HL-60 (cell line): ENCODE results near the gene AP3S2. TPM values are rescaled to one million over a fixed set of nuclear protein-coding genes. Genes with fewer than 3 reads are reported as not detected.

ENCODE experiments used
- DNase-seq, 2 experiments: peaks; one replicate each; pipeline ENCODE4 v3.0.0-alpha.2; 2010 to 2020; ENCODE audit warnings: low read depth in 1 of 2, low spot score in 1 of 2
- H3K27ac ChIP-seq: fragments of 250-450 bp; sonication (Bioruptor Pico); replicated peaks from 2 replicates; pipeline ENCODE4 v1.5.1; 2020; ENCODE audit warnings: mild to moderate bottlenecking, moderate library complexity
- H3K27me3 ChIP-seq: fragments of 250-450 bp; sonication (Bioruptor Pico); 2 replicates; pipeline ENCODE4 v1.5.1; 2021; ENCODE audit warnings: mild to moderate bottlenecking, moderate library complexity; ENCODE audit not compliant: insufficient read depth, poor library complexity, severe bottlenecking
- H3K4me3 ChIP-seq: replicated peaks from 2 replicates; pipeline ENCODE4 v1.5.1; 2011; ENCODE audit warnings: mild to moderate bottlenecking, control low read depth, low read length; ENCODE audit not compliant: insufficient read depth
- CTCF ChIP-seq: IDR thresholded peaks from one replicate; pipeline ENCODE4 v1.5.1; 2011; ENCODE audit warnings: low read length, control low read depth, inconsistent platforms; ENCODE audit not compliant: insufficient read depth
- GABPA ChIP-seq: IDR thresholded peaks from 2 replicates; pipeline ENCODE4 v1.6.1; 2012; ENCODE audit warnings: low read depth
- POLR2AphosphoS5 ChIP-seq: IDR thresholded peaks from 2 replicates; pipeline ENCODE4 v1.6.1; 2012; ENCODE audit warnings: low read depth
- REST ChIP-seq: IDR thresholded peaks from 2 replicates; pipeline ENCODE4 v1.6.1; 2012; ENCODE audit warnings: low read depth; ENCODE audit not compliant: insufficient replicate concordance
- SPI1 ChIP-seq: IDR thresholded peaks from 2 replicates; pipeline ENCODE4 v1.6.1; 2012; ENCODE audit warnings: low read depth, mild to moderate bottlenecking, borderline replicate concordance
- microRNA-seq: library from miRNA; unstranded; fragments of <30 nt; microRNA quantifications from one replicate; pipeline ENCODE4, GENCODE V29; 2018

The AP3S2 gene

GRCh38 chr15:89780601-89781000 lies 113.2 kb downstream of the AP3S2 start:
- H3K27ac ChIP-seq: peak overlapping the region; percentile 16; the same call in 1 of the 2 replicates
- TF ChIP-seq SPI1 (no peak), POLR2AphosphoS5 (no peak), CTCF (no peak), GABPA (no peak), REST (no peak)

More at GRCh38 chr15:89780601-89781000, 113.2 kb downstream of the AP3S2 start:
- DNase-seq: no peak
- Histone ChIP-seq H3K27me3 (no peaks in the 10 kb centered on the region), H3K4me3 (no peak overlapping the region)

Small RNA genes lying within 50 kb of the gene (microRNA-seq; reads per million reads assigned to microRNA genes)
- gene MIR5009 (0.90 reads per million), gene MIR5094 (not detected)
